Lower leg skin (tissue), 4 donors: ENCODE data around the gene HNRNPAB. TPM values are rescaled to one million over a fixed set of nuclear protein-coding genes. Genes with fewer than 3 reads are reported as not detected.

Source experiments
- DNase-seq, 2 donors: peaks; one replicate each; pipeline ENCODE4 v3.0.0-alpha.2; 2019; ENCODE audit warnings: low spot score in 2 of 2
- H3K4me3 ChIP-seq: fragments of 200-600 bp; sonication (generic); 2 replicates; pipeline ENCODE4 v1.5.1; 2017; ENCODE audit warnings: mild to moderate bottlenecking, low read depth; ENCODE audit not compliant: poor library complexity, severe bottlenecking
- CTCF ChIP-seq, 3 donors: fragments of 450-650 bp; IDR thresholded peaks; one replicate each; pipeline ENCODE4 v1.5.1; 2016; ENCODE audit warnings: antibody characterized with exemption in 3 of 3, mild to moderate bottlenecking in 3 of 3, moderate library complexity in 2 of 3
- POLR2A ChIP-seq, 2 donors: fragments of 450-650 bp; IDR thresholded peaks; one replicate each; pipeline ENCODE4 v1.6.1; 2016 to 2017; ENCODE audit warnings: antibody characterized with exemption in 2 of 2, mild to moderate bottlenecking in 1 of 2, moderate library complexity in 1 of 2
- WGBS, 2 donors: methylation state at CpG; one replicate each; pipeline ENCODE4 v1.1.5; 2018; 5-methylcytosine and 5-hydroxymethylcytosine counted together
- intact Hi-C: fragments of 100-400 bp; cut with DNase I; formaldehyde crosslinking; loops from one replicate; pipeline ENCODE4 v1.15.0; 2023; ENCODE audit warnings: low total_unique reads
- total RNA-seq, 4 donors: library from RNA; depleted of rRNA; stranded (reverse); fragments of >200 nt; gene quantifications; one replicate each; pipeline ENCODE4 v1.1.0, GENCODE V29; 2016

HNRNPAB gene
- total RNA-seq, 4 donors from 2014 or later, result 76.4 to 124 (median 102) TPM

GRCh38 chr5:178165581-178165980 lies 38.8 kb upstream of the HNRNPAB start:
- intact Hi-C loops, result no loop called here
- no peak for DNase-seq
- no peak overlapping the region for H3K4me3 ChIP-seq
- TF ChIP-seq POLR2A (IDR thresholded peaks at IDR 0.05) (no peak), CTCF (IDR thresholded peaks at IDR 0.05) (no peak)
- WGBS, 2 donors, result 54 to 66% methylated on average over 26 to 38 of the region's 38 CpGs

GRCh38 chr5:178170455-178170854 lies 33.9 kb upstream of the HNRNPAB start:
- no peak for DNase-seq
- intact Hi-C loops, result no loop called here
- TF ChIP-seq POLR2A (IDR thresholded peaks at IDR 0.05) (no peak), CTCF (IDR thresholded peaks at IDR 0.05) (no peak)
- H3K4me3 ChIP-seq, result no peak overlapping the region
- 78 to 85% methylated on average over 2 of the region's 2 CpGs for WGBS, 2 donors

GRCh38 chr5:178174456-178174855 lies 29.9 kb upstream of the HNRNPAB start:
- no peak for TF ChIP-seq CTCF (IDR thresholded peaks at IDR 0.05)
- H3K4me3 ChIP-seq, result no peak overlapping the region
- WGBS, 2 donors, result 89 to 90% methylated on average over 3 of the region's 3 CpGs
- intact Hi-C loops, result no loop called here
- no peak for DNase-seq

- H3K4me3 ChIP-seq, result no peak overlapping the region
- intact Hi-C loops, result no loop called here
- no peak for DNase-seq
- WGBS, 2 donors, result 73 to 79% methylated on average over 6 of the region's 6 CpGs
- TF ChIP-seq POLR2A (IDR thresholded peaks at IDR 0.05) (no peak), CTCF (IDR thresholded peaks at IDR 0.05) (no peak)
Observed at GRCh38 chr5:178176791-178177190, 27.5 kb upstream of the HNRNPAB start.

GRCh38 chr5:178177569-178177968 lies 26.8 kb upstream of the HNRNPAB start:
- DNase-seq, result no peak
- no peak overlapping the region for H3K4me3 ChIP-seq
- TF ChIP-seq POLR2A (IDR thresholded peaks at IDR 0.05) (no peak), CTCF (IDR thresholded peaks at IDR 0.05) (no peak)
- WGBS, 2 donors, result 78 to 87% methylated on average over 8 of the region's 8 CpGs
- intact Hi-C loops, result no loop called here

GRCh38 chr5:178180141-178180863 lies 24.0 kb upstream of the HNRNPAB start:
- intact Hi-C loops, result no loop called here
- TF ChIP-seq POLR2A (IDR thresholded peaks at IDR 0.05), result no peak
- no peak for TF ChIP-seq CTCF (IDR thresholded peaks at IDR 0.05)
- H3K4me3 ChIP-seq, result no peak overlapping the region
- DNase-seq, result no peak
- 45 to 49% methylated on average over 9 of the region's 9 CpGs for WGBS, 2 donors
